Activated CD8-positive, alpha-beta T cell treated with anti-CD3 and anti-CD28 coated beads, Interleukin-2, amount 10 ng/mL, durations not matched to agents 7 days and 5 days (primary cell): ENCODE data around the gene ZNF57. TPM values are rescaled to one million over a fixed set of nuclear protein-coding genes. Genes with fewer than 3 reads are reported as not detected.
"Not testable (repeated sequence)": the region's sequence is repeated elsewhere in the genome, so short reads cannot be mapped to it uniquely, and the experiment has no call there.

Experiments
- ATAC-seq: fragments of 150-1000 bp; cut with Tn5 transposase; one replicate; pipeline ENCODE4 v1.10.0; 2021; ENCODE audit warnings: moderate library complexity
- CTCF ChIA-PET: fragments of 350-600 bp; sonication (Branson Sonifier 250); formaldehyde crosslinking; loops from one replicate; lab custom pipeline; 2021; ENCODE audit warnings: antibody characterized with exemption; lab: Charles Lee
- POLR2A ChIA-PET: fragments of 350-600 bp; sonication (Branson Sonifier 250); formaldehyde crosslinking; loops from one replicate; lab custom pipeline; 2021; ENCODE audit warnings: antibody characterized with exemption; lab: Charles Lee
- DNase-seq: peaks from one replicate; pipeline ENCODE4 v3.0.0-alpha.2; 2020
- H3K27ac Mint-ChIP-seq: one replicate; pipeline ENCODE4 v1.8.0; 2021; ENCODE audit warnings: mild to moderate bottlenecking, mixed read lengths
- H3K27me3 Mint-ChIP-seq: one replicate; pipeline ENCODE4 v1.8.0; 2021; ENCODE audit warnings: low read depth, mixed read lengths
- H3K36me3 Mint-ChIP-seq: one replicate; pipeline ENCODE4 v1.8.0; 2021; ENCODE audit warnings: low read depth, mixed read lengths
- H3K4me1 Mint-ChIP-seq: one replicate; pipeline ENCODE4 v1.8.0; 2021; ENCODE audit warnings: low read depth, mixed read lengths
- H3K4me3 Mint-ChIP-seq: one replicate; pipeline ENCODE4 v1.8.0; 2021; ENCODE audit warnings: mild to moderate bottlenecking, mixed read lengths
- H3K9me3 Mint-ChIP-seq: one replicate; pipeline ENCODE4 v1.8.0; 2022; ENCODE audit warnings: mixed read lengths; ENCODE audit not compliant: insufficient read depth
- total RNA-seq, 2 experiments: library from RNA; stranded (reverse); gene quantifications; one replicate each; pipeline ENCODE4 v1.2.3, GENCODE V29; 2021

ZNF57 gene
- total RNA-seq, 2 experiments from 2014 or later = 4.0 to 4.5 TPM

DNA sequence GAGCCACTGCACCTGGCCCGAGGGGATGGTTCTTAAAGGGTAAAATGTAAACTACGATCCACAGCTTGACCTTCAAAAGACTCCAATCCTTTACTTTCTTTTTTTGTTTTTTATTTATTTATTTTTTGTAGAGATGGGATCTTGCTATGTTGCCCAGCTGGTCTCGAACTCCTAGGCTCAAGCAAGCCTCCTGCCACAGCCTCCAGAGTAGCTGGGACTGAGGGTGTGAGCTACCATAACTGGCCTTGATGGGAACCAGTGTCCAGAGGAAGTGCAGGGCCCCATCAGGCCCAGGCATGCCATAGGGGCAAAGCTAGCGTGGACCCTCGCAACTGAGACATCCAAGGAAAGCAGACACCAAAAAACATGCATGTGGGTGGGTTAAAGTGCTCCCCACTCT, 62.4 kb downstream of the ZNF57 start:
- POLR2A ChIA-PET = interaction anchor here (0.6 to 0.8 kb wide), 2 partner anchors 172 to 188 kb away, joined by 3 read pairs; no protein-coding TSS in a partner anchor
- ATAC-seq (no peak), DNase-seq (no peak)
- no peaks in the 10 kb centered on the region for H3K27me3 Mint-ChIP-seq
- no peak overlapping the region for H3K27ac Mint-ChIP-seq
- CTCF ChIA-PET = interaction anchor here (0.7 to 4.8 kb wide), 17 partner anchors 8 to 449 kb away, joined by 3 to 54 read pairs (median 6); partner anchors contain the start of gene TLE6
- H3K4me3 Mint-ChIP-seq = no peak overlapping the region
- no peaks in the 10 kb centered on the region for H3K9me3 Mint-ChIP-seq
- no peaks in the 10 kb centered on the region for H3K36me3 Mint-ChIP-seq
- peaks cover 5% of the 10 kb centered on the region for H3K4me1 Mint-ChIP-seq

DNA sequence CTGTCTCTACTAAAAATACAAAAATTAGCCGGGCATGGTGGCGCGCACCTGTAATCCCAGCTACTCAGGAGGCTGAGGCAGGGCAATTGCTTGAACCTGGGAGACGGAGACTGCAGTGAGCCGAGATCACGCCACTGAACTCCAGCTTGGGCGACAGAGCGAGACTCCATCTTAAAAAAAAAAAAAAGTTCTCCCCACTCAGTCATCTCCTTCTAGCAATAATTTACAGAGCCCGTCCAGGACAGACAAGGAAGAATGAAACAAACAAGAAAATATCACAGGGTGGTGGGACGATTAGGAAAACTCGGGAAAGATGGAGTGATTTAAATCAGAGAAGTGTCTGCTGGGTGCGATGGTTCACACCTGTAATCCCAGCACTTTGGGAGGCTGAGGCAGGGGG, 62.9 kb downstream of the ZNF57 start:
- H3K27ac Mint-ChIP-seq, H3K4me1 Mint-ChIP-seq, ATAC-seq, H3K27me3 Mint-ChIP-seq, H3K36me3 Mint-ChIP-seq, DNase-seq, H3K4me3 Mint-ChIP-seq, H3K9me3 Mint-ChIP-seq: not testable (repeated sequence)
- POLR2A ChIA-PET = interaction anchor here (0.6 kb wide), 1 partner anchor 171 kb away, joined by 3 read pairs; no protein-coding TSS in a partner anchor
- CTCF ChIA-PET = interaction anchor here (1.1 to 4.8 kb wide), 7 partner anchors 7 to 162 kb away, joined by 3 to 54 read pairs (median 9); no protein-coding TSS in a partner anchor

- DNase-seq (no peak), ATAC-seq (no peak)
- ChIA-PET POLR2A (no interaction called here), CTCF (interaction anchor here (0.9 to 1.7 kb wide), 6 partner anchors 14 to 340 kb away, joined by 3 to 12 read pairs (median 4); no protein-coding TSS in a partner anchor)
- no peaks in the 10 kb centered on the region for H3K27me3 Mint-ChIP-seq
- no peaks in the 10 kb centered on the region for H3K36me3 Mint-ChIP-seq
- H3K4me3 Mint-ChIP-seq = no peak overlapping the region
- H3K27ac Mint-ChIP-seq = no peak overlapping the region
- H3K9me3 Mint-ChIP-seq = no peaks in the 10 kb centered on the region
- peaks cover 11% of the 10 kb centered on the region for H3K4me1 Mint-ChIP-seq
Observed at GRCh38 chr19:2964874-2965273, 64.1 kb downstream of the ZNF57 start.

DNA sequence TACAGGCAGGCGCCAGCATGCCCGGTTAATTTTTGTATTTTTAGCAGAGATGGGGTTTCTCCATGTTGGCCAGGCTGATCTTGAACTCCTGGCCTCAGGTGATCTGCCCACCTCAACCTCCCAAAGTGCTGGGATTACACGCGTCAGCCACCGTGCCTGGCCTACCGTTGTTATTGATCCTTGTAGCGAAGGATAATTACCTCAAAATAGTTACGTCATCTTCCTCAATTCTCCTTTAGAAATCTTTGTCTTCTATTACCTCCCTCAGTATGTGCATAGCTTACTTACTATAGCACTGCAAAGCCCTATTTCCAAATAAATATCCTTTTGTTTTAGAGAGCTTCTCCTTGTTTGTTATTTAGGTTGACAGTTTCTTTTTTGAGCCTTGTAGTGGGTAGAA, 67.2 kb downstream of the ZNF57 start:
- POLR2A ChIA-PET = interaction anchor here (0.6 kb wide), 1 partner anchor 24 kb away, joined by 3 read pairs; no protein-coding TSS in a partner anchor
- DNase-seq (no peak), ATAC-seq (no peak)
- H3K27ac Mint-ChIP-seq = no peak overlapping the region
- H3K27me3 Mint-ChIP-seq = no peaks in the 10 kb centered on the region
- H3K4me3 Mint-ChIP-seq = no peak overlapping the region
- peaks cover 10% of the 10 kb centered on the region for H3K4me1 Mint-ChIP-seq
- no peaks in the 10 kb centered on the region for H3K36me3 Mint-ChIP-seq
- no peaks in the 10 kb centered on the region for H3K9me3 Mint-ChIP-seq
- CTCF ChIA-PET = interaction anchor here (1.0 to 2.3 kb wide), 4 partner anchors 12 to 196 kb away, joined by 3 to 10 read pairs (median 5); no protein-coding TSS in a partner anchor

Other genes starting within 250 kb of the ZNF57 start
- under 1 TPM; 0.08 to 0.13 TPM for gene GNG7, start 198.2 kb upstream of the ZNF57 start, total RNA-seq
- gene DIRAS1, start 179.6 kb upstream of the ZNF57 start, total RNA-seq = not detected
- 10 to 100 TPM; 28.1 to 38.2 TPM for gene SLC39A3, start 160.9 kb upstream of the ZNF57 start, total RNA-seq
- gene SGTA, start 117.7 kb upstream of the ZNF57 start, total RNA-seq = 10 to 100 TPM; 51.0 to 51.1 TPM
- gene THOP1, start 115.4 kb upstream of the ZNF57 start, total RNA-seq = 100 to 1,000 TPM; 106 to 121 TPM
- gene ZNF554, start 81.1 kb upstream of the ZNF57 start, total RNA-seq = 1 to 10 TPM; 2.1 to 2.5 TPM
- gene ZNF555, start 59.5 kb upstream of the ZNF57 start, total RNA-seq = 1 to 10 TPM; 1.9 to 2.6 TPM
- gene ZNF556, start 33.6 kb upstream of the ZNF57 start, total RNA-seq = not detected
- gene ZNF77, start 44.0 kb downstream of the ZNF57 start, total RNA-seq = 1 to 10 TPM; 3.7 to 4.3 TPM
- gene TLE6, start 76.6 kb downstream of the ZNF57 start, total RNA-seq = 1 to 10 TPM; 2.0 to 2.7 TPM
- under 1 TPM; 0.24 to 0.57 TPM for gene TLE2, start 128.4 kb downstream of the ZNF57 start, total RNA-seq
- gene TLE5, start 161.6 kb downstream of the ZNF57 start, total RNA-seq = 100 to 1,000 TPM; 635 to 655 TPM
- under 1 TPM; 0.08 to 0.71 TPM for gene GNA11, start 193.4 kb downstream of the ZNF57 start, total RNA-seq
- 10 to 100 TPM; 23.8 to 24.5 TPM for gene GNA15, start 235.1 kb downstream of the ZNF57 start, total RNA-seq